M059J (cell line): Measurements from ENCODE around the gene COL6A3. TPM values are rescaled to one million over a fixed set of nuclear protein-coding genes. Genes with fewer than 3 reads are reported as not detected.
A peak's percentile ranks its signal among the peaks of the same experiment; 100 is the strongest.
"Not testable (repeated sequence)": the region's sequence is repeated elsewhere in the genome, so short reads cannot be mapped to it uniquely, and the experiment has no call there.

Experiments
- DNase-seq: peaks from one replicate; pipeline ENCODE4 v3.0.0-alpha.2; 2012; ENCODE audit warnings: low read depth
- total RNA-seq: library from RNA; depleted of rRNA; stranded (reverse); fragments of >200 nt; shearing (Covaris generic); gene quantifications from 2 replicates; pipeline ENCODE4 v1.2.3, GENCODE V29; 2014

Gene COL6A3
- total RNA-seq, 1 experiment from 2014 or later: 2.1 TPM

DNA sequence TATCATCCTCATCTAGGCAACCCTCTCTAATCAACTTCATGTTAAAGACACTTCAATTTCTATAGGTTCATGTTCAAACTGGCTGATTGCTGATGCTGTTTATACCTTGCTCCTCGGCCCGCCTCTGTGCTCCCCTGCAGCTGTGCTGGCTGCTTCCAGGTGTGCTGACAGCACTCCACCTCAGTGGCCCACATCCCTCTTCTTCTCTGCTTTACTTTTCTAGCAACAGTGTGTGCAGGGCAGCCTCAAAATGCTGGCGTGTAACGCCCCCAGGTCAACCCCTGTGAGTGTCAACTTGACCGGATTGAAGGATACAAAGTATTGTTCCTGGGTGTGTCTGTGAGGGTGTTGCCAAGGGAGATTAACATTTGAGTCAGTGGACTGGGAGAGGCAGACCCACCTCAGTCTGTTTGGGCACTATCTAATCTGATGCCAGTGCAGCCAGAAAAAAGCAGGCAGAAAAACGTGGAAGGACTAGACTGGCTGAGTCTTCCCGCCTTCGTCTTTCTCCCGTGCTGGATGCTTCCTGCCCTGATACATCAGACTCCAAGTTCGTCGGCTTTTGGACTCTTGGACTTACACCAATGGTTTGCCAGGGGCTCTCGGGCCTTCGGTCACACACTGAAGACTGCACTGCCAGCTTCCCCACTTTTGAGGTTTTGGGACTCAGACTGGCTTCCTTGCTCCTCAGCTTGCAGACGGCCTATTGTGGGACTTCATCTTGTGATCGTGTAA lies 94.7 kb downstream of the COL6A3 start:
- no peak for DNase-seq

DNA sequence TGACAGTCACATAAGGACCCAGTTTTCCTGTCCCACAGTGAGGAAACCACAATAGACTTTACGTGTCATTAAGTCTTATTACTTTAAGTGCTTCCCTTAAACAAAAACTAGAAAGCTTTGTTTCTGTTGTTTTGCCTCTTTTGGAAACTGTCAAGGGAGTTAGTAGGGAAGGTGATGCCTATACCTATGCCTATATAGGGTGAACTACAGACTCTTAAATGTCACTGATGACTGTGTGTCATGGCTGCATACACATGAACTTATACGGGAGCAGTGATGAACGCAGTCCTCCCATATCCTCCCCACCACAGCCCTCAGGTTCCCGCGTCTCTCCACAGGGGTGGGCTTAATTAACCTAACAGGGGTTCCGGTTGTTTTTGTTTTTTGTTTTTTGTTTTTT lies 97.6 kb downstream of the COL6A3 start:
- DNase-seq: no peak

GRCh38 chr2:237315829-237316225 lies 98.1 kb downstream of the COL6A3 start:
- DNase-seq: no peak

DNA sequence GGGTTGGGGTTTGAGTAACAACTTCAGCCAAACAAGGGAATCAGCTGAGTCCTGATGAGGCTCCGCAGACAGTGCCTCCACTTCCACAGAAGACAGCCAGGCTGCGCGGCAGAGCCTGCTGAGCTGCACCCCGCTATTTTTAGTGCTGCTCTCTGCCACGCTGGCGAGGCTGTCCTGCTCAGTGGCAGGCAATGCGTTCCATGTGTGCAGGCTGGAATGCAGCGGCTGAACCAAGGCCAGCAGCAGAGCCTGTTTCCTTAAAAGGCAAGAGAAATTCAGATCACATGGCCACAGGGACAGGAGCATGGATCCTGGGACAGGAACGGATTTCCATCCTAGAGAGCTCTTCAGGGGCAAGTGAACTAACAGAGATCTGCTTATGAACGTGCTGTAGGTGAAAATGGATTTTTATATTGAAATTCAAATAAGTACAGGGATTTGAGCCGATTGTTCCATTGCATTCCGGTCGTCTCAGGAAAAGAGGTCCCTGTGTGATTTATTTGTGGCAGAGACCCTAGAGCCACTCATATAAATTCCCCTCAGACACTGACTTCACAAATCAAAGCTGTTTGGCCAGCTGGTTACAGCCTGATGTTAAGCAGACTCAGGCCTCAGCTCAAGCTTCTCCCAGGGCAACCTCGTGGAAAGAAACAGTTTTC lies 98.7 kb downstream of the COL6A3 start:
- peak; percentile 91 for DNase-seq

- DNase-seq: no peak
Measured at GRCh38 chr2:237314681-237315080, 99.3 kb downstream of the COL6A3 start.

DNA sequence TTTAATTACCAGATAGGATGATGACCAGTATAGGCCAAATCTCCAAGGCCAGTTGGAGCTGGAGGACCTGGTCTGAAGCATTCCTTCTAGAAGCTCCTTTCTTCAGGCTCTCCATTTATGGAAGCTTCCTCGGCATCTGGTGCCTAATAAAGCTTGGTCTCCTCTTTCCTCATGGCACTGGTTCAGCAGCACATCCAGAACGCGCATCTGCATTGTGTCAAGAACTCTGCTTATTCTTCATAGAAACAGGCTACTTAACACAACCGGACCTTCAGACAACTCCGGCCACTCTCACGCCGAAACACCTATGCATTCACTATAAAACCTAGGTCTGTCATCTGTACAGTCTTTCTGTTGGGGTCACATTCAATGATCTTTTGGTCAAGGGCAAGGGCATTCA lies 99.8 kb downstream of the COL6A3 start:
- no peak for DNase-seq

DNA sequence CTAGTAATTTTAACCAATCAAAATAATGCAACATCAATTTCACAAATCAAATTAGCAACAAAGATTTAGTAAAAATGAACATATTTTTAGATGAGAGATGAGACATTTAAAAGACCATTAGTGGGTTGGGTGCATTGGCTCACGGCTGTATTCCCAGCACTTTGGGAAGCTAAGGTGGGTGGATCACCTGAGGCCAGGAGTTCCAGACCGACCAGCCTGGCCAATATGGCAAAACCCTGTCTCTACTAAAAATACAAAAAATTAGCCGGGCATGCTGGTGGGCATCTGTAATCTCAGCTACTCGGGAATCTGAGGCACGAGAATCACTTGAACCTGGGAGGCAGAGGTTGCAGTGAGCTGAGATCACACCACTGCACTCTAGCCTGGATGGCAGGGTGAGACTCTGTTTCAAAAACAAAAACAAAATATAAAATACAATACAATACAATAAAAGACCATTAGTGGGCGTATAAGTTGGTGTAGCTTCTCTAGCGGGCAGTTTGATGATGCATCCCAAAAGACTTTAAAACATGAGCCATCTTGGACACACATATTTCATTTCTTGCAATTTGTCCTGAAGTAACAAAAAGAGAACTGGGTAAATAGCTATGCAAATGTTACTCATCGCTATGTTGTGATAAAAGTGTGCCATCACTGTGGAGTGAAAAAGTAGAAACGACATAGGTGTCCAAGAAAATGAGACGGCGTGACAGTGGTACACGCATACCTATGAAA lies 101.8 kb downstream of the COL6A3 start:
- peak; percentile 61 for DNase-seq

DNA sequence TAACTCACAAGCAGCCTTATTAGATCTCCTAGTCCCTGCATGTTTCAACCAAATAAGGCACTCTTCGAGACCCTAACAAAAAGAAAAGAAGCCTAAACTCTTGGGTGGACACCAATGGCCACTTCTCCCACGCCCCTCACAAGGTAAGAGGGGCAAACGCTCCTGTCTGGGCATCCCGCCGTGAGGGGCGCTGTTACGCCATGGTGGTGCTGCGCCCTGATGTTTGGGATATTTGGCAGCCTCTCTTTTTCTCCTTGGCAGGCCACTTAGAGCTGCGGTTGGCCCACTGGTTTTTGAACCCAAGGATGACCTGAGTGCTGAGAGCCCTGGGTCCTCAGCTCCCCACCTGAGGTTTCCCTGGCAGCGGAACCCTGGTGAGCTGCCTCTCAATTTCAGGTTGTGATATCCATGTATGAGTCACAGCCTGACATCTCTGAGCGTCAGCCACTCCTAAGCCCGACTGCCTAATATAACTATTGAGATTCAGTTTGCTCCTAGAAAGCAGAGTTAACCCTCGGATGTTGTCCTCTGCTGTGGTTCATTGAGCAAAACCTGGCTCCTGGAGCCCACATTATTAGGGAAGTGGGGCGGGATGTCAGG lies 103.3 kb downstream of the COL6A3 start:
- DNase-seq: no peak

GRCh38 chr2:237309416-237309815 lies 104.5 kb downstream of the COL6A3 start:
- no peak for DNase-seq

- no peak for DNase-seq
Measured at GRCh38 chr2:237309011-237309410, 105.0 kb downstream of the COL6A3 start.

- no peak for DNase-seq
Measured at GRCh38 chr2:237307474-237307873, 106.5 kb downstream of the COL6A3 start.

- peak; percentile 41 for DNase-seq
Measured at GRCh38 chr2:237306787-237307170, 107.2 kb downstream of the COL6A3 start.

GRCh38 chr2:237306083-237306786 lies 107.7 kb downstream of the COL6A3 start:
- DNase-seq: peak; percentile 84

- no peak for DNase-seq
Measured at GRCh38 chr2:237305579-237305978, 108.4 kb downstream of the COL6A3 start.

DNA sequence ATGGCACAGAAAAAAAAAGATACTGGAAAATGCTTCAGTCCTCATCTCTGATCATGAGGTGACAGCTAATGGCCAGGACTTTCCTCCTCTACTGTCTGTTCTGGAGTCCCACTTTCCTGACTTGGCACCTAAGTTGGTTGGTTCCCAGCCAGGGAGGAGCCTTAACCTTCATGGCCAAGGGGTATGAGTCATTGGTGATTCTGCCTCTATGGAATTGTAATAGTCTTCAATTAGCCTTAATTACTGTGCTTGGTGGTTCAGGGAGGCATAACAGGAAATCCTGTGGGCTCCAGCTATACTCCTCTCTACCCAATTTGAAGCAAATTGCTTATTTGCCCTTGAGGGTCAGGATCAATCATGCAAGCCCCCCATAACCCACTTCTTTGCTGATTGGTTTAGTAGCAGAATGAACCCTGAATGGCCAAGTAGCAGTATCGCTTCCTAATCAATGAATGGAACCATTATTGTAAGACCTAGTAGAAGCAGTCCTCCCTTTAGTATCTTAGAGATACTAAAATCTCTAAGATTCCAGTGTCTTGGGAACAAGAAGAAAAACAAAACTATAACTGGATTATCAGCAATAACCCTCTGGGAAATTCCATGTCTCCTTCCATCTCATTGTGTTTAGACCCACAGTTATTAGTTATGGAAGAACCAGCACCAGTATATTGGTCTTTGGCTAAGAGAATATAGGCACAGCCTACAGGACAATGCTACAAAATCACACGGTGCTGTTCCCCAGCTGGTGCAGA lies 109.0 kb downstream of the COL6A3 start:
- DNase-seq: peak; percentile 97

DNA sequence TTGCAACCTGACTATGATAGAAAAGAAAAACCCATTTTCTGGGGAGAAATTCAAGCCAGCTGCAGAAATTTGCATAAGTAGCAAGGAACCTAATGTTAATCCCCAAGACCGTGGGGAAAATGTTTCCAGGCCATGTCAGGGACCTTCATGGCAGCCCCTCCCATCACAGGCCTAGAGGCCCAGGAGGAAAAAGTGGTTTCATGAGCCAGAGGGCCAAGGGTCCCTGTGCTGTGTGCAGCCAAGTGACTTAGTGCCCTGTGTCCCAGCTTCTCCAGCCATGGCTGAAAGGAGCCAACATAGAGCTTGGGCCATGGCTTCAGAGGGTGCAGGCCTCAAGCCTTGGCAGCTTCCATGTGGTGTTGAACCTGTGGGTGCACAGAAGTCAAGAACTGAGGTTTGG lies 110.7 kb downstream of the COL6A3 start:
- not testable (repeated sequence) for DNase-seq

DNA sequence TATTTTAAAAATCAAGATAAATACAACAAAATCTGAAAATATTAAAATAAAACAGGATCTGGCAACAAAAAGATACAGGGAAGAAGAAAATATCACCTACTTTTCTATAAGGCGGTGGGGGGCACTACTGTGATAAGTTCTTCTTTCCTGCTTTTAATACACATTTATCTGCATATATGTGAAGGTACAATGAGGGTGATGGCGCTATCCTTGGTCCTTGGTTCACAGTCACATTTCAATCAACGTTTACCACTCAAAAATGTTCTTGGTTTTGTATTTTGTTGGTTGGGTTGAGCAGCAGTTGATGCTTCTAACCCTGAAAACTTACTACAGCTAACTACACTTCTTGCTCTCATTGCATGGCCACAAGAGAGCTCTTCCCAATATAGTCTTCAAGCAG lies 112.4 kb downstream of the COL6A3 start:
- DNase-seq: no peak

GRCh38 chr2:237300739-237301138 lies 113.2 kb downstream of the COL6A3 start:
- no peak for DNase-seq

- DNase-seq: peak; percentile 93
Measured at GRCh38 chr2:237299906-237300305, 114.1 kb downstream of the COL6A3 start.

DNA sequence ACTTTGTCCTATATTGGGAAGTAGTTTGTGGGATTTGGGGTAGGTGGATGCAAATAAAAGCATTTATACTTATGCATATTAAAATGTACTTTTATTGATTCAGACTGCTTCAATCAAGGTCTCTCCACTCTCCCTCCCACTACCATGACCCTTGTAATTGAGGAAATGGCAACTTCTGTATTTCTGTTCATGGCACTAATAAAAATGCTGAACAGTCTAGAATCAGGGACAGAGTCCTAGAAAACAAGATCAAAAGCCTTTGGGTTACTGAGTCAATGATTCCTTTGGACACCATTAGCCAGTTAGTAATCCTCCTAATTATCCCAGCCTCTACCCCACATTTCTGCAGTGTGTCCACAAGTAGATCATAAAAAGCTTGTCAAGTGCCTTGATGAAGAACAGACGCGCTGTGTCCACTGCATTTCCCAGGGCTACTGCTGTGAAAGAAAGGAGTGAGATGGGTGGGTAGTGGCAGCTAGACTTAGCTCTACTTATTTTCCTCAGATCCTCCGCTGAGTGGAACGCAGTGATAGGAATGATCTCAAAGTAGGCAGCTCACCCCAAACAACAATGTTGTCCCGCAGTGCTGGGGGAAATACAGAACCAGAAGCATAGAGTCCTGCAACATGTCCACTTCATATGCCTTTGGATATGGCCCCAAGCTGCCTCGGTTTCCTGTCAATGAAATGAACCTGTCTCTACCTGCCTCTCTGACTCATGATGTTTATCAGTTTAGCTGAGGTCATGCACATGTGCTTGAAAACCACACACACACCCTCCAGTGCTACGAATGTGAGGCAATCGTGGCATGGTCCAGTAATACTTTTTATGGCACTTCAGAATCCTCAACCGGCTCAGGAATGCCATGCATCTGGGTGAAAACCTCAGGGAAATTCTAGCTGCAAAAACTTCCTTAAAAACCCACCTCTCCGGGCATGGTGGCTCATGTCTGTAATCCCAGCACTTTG lies 115.5 kb downstream of the COL6A3 start:
- DNase-seq: peak; percentile 93
